22Rv1 (cell line): Measurements from ENCODE around the gene C12orf43.

Experiments
- CTCF ChIP-seq: fragments of 450-650 bp; IDR thresholded peaks from 2 replicates; pipeline ENCODE4 v1.5.1; 2017; ENCODE audit warnings: mild to moderate bottlenecking
- ZFX ChIP-seq: fragments of 450-650 bp; IDR thresholded peaks from 2 replicates; pipeline ENCODE4 v1.6.1; 2017; ENCODE audit warnings: antibody characterized with exemption, borderline replicate concordance

- TF ChIP-seq CTCF (no peak), ZFX (no peak)
These were observed 1.7 kb upstream of the C12orf43 start for GRCh38 chr12:121017966-121018491.
